Measurements from ENCODE around the gene KLF8.

GRCh38 chrX:56314334-56314733 is 82.2 kb downstream of the KLF8 start:
- TF ChIP-seq POLR2AphosphoS5 (IDR thresholded peaks at IDR 0.05) (no peak), CTCF (IDR thresholded peaks at IDR 0.05) (no peak), EP300 (IDR thresholded peaks at IDR 0.05) (no peak), POLR2A (IDR thresholded peaks at IDR 0.05) (no peak)

Measured in sigmoid colon (tissue), 4 donors.